Esophagus squamous epithelium (tissue), 4 donors: ENCODE measurements around the gene SNCAIP.

ENCODE experiments used
- POLR2A ChIP-seq, 4 donors: fragments of 450-650 bp; IDR thresholded peaks; one replicate each; pipeline ENCODE4 v1.6.1; 2017; ENCODE audit warnings: antibody characterized with exemption in 4 of 4, mild to moderate bottlenecking in 4 of 4, moderate library complexity in 3 of 4
- TF ChIP-seq, protein P1 (sequence below), 6 experiments: fragments of 450-650 bp in 4 of 6; fragments of 200-600 bp in 2 of 6; sonication (generic) in 2 of 6; IDR thresholded peaks; one replicate each; pipeline ENCODE4 v1.5.1; 2016 to 2019; ENCODE audit warnings: antibody characterized with exemption in 6 of 6, mild to moderate bottlenecking in 4 of 6, moderate library complexity in 4 of 6

- TF ChIP-seq POLR2A (IDR thresholded peaks at IDR 0.05) = no peak
- TF ChIP-seq, protein P1, sequence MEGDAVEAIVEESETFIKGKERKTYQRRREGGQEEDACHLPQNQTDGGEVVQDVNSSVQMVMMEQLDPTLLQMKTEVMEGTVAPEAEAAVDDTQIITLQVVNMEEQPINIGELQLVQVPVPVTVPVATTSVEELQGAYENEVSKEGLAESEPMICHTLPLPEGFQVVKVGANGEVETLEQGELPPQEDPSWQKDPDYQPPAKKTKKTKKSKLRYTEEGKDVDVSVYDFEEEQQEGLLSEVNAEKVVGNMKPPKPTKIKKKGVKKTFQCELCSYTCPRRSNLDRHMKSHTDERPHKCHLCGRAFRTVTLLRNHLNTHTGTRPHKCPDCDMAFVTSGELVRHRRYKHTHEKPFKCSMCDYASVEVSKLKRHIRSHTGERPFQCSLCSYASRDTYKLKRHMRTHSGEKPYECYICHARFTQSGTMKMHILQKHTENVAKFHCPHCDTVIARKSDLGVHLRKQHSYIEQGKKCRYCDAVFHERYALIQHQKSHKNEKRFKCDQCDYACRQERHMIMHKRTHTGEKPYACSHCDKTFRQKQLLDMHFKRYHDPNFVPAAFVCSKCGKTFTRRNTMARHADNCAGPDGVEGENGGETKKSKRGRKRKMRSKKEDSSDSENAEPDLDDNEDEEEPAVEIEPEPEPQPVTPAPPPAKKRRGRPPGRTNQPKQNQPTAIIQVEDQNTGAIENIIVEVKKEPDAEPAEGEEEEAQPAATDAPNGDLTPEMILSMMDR (IDR thresholded peaks at IDR 0.05) = no peak
These were observed 117.7 kb downstream of the SNCAIP start for GRCh38 chr5:122429545-122430318.
